ENCODE measurements around the gene TTC19.
"Not testable (repeated sequence)": the region's sequence is repeated elsewhere in the genome, so short reads cannot be mapped to it uniquely, and the experiment has no call there.

The TTC19 gene

DNA sequence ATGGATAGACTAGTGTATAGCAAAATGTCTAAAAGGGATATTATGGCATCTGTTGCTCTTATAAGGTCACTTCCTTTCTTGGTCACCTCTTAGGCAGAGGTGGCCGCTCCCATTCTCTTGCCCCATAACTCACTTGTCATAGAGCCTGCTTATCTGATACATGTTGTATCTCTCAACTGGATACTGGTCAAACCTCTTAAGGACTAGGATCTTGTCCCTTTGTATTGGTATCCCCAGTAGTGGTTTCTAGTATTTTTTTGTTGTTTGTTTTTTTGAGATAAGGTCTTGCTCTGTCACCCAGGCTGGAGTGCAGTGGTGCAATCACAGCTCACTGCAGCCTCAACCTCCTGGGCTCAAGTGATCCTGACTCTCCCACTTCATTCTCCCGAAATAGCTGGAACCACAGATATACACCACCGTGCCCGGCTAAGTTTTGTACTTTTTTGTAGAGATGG, 27.1 kb upstream of the TTC19 start:
- no peak for FAIRE-seq
- DNase-seq (ENCODE audit: insufficient read length, low spot score) = no peak

- DNase-seq (ENCODE audit: insufficient read length, low spot score) = no peak
- no peak for FAIRE-seq
Measured at GRCh38 chr17:15973016-15973415, 26.6 kb upstream of the TTC19 start.

GRCh38 chr17:15973834-15974233, 25.8 kb upstream of the TTC19 start:
- no peak for DNase-seq (ENCODE audit: insufficient read length, low spot score)

DNA sequence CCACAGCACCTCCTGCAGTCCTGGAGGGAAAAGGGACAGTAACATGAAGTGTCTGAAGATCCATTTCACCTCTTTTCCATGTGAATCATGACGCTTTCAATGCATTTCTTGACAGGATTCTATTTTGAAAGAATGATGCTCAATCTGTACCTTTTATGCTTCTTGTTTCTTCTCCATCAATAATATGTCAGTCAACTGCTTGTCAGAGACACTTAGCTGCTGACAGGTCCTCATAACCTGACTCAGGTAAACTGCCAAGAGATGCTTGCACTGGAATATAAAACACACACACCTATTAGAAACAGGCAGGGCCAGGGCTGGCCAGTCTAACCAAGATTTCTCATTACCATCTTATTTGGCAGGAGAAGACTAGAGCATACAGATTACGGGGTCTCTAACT, 21.7 kb upstream of the TTC19 start:
- DNase-seq (ENCODE audit: insufficient read length, low spot score) (no peak), FAIRE-seq (no peak)

More at GRCh38 chr17:15973834-15974233, 25.8 kb upstream of the TTC19 start:
- FAIRE-seq = no peak

- FAIRE-seq = no peak
- no peak for DNase-seq (ENCODE audit: insufficient read length, low spot score)
Measured at GRCh38 chr17:15978606-15979005, 21.0 kb upstream of the TTC19 start.

DNA sequence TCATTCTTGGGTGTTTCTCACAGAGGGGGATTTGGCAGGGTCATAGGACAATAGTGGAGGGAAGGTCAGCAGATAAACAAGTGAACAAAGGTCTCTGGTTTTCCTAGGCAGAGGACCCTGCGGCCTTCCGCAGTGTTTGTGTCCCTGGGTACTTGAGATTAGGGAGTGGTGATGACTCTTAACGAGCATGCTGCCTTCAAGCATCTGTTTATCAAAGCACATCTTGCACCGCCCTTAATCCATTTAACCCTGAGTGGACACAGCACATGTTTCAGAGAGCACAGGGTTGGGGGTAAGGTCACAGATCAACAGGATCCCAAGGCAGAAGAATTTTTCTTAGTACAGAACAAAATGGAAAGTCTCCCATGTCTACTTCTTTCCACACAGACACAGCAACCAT, 20.6 kb upstream of the TTC19 start:
- not testable (repeated sequence) for DNase-seq (ENCODE audit: insufficient read length, low spot score); FAIRE-seq

DNA sequence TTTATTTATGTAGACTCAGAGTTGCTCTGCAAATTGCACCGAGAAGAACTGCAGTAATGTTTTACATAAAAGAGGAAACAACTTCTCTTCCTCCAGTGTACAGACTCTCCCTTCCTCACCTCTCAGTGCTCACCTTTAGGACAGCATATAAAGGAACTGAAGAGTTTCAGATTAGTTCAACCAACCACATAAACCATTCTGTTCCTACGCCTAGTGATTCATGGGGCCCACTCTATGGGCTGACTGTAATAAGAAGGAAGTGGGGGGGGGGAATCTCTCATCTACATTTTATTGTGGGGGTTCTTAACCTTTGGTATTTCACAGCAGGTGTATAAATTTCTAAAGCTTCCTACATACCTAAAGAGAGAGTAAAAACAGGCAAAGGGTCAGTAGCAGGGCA, 18.4 kb upstream of the TTC19 start:
- DNase-seq (ENCODE audit: insufficient read length, low spot score) = peak; percentile 36
- peak; percentile 70 for FAIRE-seq

DNA sequence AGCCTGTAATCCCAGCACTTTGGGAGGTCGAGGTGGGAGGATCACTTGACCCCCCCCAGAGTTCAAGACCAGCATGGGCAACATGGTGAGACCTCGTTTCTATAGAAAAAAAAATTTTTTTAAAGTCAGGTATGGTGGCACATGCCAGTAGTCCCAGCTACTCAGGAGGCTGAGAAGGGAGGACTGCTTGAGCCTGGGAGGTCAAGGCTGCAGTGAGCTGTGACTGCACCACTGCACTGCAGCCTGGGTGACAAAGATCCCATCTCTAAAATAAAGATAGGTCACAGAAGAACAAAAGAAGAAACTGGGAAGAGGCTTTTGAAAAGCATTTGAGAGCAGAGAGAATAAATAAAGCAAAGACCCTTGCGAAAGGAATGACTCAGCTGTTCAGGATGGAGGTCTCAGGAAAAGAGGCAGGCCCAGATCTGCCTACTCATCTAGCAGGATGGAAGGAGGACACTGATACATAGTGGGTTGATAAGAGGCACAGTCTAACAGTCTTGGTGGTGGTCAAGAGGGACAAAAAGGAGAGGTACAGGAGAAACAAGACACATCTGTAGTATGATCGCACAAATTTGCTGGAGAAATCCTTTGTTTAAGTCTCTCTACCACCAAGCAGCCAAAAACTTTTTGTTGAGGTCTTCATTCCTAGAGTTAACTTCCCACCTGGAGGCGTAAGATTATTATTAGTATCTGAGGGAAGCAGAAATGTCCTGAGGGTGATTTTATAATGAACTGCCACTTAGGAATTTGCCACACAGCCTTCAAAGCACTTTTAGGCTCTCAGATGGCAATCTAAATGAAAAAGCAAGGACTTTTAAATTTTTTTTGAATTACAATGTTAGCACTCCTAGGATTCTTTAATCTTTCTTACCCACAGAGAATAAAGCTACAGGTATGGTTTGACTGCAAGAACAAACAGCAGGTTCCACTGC, 17.7 kb upstream of the TTC19 start:
- DNase-seq (ENCODE audit: insufficient read length, low spot score) (no peak), FAIRE-seq (no peak)

- FAIRE-seq = no peak
- no peak for DNase-seq (ENCODE audit: insufficient read length, low spot score)
Measured at GRCh38 chr17:15996322-15996721, 3.3 kb upstream of the TTC19 start.

GRCh38 chr17:15998031-15998562, 1.5 kb upstream of the TTC19 start:
- no peak for FAIRE-seq
- no peak for DNase-seq (ENCODE audit: insufficient read length, low spot score)

DNA sequence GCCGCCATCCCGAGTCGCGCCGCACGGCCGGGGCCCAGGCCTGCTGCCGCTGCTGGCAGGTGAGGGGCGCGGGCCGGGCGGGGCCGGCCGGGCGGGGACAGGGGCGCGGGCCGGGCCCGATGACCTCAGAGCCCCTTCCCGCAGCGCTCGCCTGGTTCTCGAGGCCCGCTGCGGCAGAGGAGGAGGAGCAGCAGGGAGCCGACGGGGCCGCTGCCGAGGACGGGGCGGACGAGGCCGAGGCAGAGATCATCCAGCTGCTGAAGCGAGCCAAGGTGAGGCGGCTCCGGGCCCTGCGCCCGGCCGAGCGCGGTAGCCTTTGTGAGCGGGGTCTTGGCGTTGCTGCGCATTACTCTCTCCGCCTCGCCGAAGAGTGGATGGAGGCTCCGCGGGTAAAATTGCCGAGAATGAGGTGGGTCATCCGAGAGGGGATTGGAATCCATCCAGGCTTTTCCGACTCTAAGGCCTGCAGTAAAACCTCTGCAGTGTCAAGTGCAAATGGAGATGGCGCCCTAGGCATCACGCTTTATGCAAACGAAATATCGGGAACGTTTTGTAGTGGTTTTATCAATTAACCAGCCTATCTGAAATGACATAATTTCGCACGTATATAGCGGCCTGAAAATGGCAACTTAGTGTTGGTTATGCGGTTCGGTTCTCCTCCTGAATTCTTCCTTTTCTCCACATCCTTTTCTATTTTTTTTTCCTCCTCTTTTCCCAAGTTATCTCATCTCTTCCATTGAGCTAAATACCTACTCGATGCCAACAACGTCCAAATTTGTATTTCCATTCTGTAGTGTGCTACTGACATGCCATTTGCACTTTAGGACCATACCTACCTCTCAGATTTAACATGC, 577 bp downstream of the TTC19 start:
- DNase-seq (ENCODE audit: insufficient read length, low spot score) (no peak), FAIRE-seq (peak; percentile 47)

GRCh38 chr17:16001226-16001897, 1.7 kb downstream of the TTC19 start:
- DNase-seq (ENCODE audit: insufficient read length, low spot score) (no peak), FAIRE-seq (no peak)

DNA sequence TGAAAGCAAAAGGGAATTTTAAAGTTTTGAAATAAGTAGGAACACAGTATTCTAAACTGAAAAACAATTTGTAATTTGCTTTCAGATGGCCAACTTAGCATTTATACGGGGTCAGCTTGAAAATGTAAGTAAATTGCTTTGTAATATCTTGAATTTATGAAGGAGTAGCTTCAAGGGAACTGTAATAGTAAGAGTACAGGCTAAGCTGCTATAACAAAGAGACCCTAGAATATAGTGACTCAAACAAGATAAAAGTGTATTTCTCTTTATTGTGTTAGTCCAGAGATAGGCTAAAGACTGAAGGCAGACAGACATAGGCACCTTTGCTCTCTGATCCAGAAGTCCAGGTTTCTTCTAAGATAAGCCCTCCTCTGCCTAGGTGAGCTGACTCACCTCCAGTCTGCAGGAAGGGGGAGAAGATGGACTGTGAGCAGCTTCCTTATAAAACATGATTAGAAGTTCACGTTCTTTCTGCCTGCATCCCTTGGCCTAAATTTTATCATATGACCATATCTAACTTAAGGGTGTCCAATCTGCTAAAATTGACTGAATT, 3.2 kb downstream of the TTC19 start:
- DNase-seq (ENCODE audit: insufficient read length, low spot score) = no peak
- FAIRE-seq = no peak

DNA sequence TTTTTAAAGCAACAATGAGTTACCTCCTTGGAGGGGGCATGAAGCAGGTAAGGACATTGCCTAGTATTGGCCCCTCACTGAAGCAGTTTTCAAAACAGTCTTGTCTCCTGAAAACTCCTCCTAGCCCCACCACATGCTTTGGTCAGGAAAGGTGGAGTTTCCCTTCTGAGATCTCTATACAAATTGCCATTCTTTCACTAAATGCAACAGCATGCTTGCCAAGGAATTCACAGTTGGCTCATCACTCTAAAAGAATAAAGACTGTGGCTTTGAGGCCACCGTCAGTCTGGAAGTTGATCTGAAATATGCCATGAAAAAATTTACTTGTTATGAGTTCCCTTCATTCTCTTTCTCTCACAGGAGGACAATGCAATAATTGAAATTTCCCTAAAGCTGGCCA, 4.2 kb downstream of the TTC19 start:
- DNase-seq (ENCODE audit: insufficient read length, low spot score) (no peak), FAIRE-seq (no peak)

DNA sequence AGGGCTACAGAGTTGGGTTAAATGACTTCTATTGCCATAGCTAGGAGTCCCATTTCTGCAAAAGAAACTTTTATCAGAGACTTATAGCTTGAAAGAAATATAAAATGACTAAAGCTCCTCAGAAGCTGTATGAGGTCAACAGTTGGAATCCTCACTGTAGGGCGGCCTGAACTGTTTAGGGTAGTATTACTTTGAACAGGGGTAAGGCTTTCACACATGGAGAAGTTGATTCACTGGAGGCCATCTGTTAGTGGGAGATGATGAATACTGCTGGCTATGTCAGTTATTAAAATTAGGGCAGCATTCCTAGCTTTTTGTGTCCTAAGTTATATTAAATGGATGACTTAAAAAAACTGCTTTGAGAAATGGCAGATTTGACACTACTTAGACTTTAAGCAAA, 6.0 kb downstream of the TTC19 start:
- DNase-seq (ENCODE audit: insufficient read length, low spot score) = no peak
- FAIRE-seq = no peak

DNA sequence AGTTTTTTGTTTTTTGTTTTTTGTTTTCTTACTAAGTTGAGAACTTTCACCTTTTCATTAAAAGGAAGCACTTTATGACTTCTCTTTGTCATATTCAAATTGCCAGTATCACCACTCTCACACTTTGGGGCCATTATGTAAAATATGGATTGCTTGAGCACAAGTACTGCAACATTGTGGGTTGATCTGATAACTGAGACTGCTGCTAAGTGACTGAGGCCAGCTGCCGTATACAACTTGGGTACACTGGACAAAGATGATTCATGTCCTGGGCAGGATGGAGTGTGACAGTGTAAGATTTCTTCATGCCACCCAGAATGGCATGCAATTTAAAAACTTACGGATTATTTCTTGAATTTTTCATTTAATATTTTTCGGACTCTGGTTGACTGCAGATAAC, 7.8 kb downstream of the TTC19 start:
- FAIRE-seq (no peak), DNase-seq (ENCODE audit: insufficient read length, low spot score) (no peak)

DNA sequence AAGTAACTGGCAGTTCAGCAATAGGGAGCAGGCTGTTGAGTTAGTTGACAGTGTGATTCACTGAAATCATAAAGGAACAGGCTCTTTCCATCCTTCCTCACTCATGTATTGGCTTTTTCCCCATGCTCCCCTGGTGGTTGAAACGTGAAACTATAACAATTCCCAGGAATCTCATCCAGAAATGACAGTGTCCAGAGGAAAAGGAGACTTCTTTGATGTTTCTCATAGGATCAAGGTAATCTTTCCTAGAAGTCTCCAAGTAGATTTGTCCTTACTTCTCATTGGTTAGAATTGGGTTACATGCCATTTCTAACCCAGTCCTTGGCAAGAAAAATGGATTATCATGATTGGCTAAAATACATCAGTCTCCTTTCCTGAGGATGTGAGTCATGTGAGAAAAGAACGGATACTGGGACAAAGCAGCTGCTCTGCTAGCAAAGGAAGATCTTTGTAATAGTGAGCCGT, 14.4 kb downstream of the TTC19 start:
- no peak for DNase-seq (ENCODE audit: insufficient read length, low spot score)

GRCh38 chr17:16019347-16019746, 19.7 kb downstream of the TTC19 start:
- DNase-seq (ENCODE audit: insufficient read length, low spot score) = no peak
- FAIRE-seq = no peak

More for the DNA sequence above, 14.4 kb downstream of the TTC19 start:
- FAIRE-seq = no peak

GRCh38 chr17:16023881-16024280, 24.3 kb downstream of the TTC19 start:
- no peak for DNase-seq (ENCODE audit: insufficient read length, low spot score)
- FAIRE-seq = no peak

DNA sequence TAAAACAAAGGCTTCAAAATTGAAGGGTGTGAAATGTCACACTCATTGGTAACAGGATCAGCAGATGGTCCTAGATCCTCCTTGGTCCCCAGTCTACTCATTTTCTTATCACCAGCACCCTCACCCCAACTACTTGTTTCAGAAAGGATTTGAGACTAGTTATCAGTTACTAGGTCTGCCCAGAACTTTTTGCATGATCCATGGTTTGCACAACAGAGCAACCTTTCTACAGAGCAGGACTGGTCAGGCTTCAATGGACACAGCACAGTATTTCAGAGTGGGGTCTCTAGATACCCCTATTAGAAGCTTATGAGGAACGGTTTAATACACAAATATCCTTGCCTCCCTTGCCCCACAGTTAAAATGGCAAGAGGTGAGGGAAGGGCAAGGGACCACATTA, 25.6 kb downstream of the TTC19 start:
- DNase-seq (ENCODE audit: insufficient read length, low spot score) = no peak
- no peak for FAIRE-seq
